Karpas-422 (cell line): ENCODE data around the gene ZBTB14. TPM values are rescaled to one million over a fixed set of nuclear protein-coding genes. Genes with fewer than 3 reads are reported as not detected.

Source experiments
- DNase-seq: peaks from one replicate; pipeline ENCODE4 v3.0.0-alpha.2; 2015
- H2AFZ ChIP-seq: fragments of 200-600 bp; sonication (generic); 2 replicates; pipeline ENCODE4 v1.6.1; 2014; ENCODE audit warnings: antibody characterized with exemption, low read length, mixed read lengths
- H3K27ac ChIP-seq: fragments of 200-600 bp; sonication (generic); 2 replicates; pipeline ENCODE4 v1.5.1; 2014; ENCODE audit warnings: mild to moderate bottlenecking, low read length, moderate library complexity
- H3K27me3 ChIP-seq: fragments of 200-600 bp; sonication (generic); 2 replicates; pipeline ENCODE4 v1.6.1; 2014; ENCODE audit warnings: low read length, mixed read lengths
- H3K36me3 ChIP-seq: fragments of 200-600 bp; sonication (generic); 2 replicates; pipeline ENCODE4 v1.6.1; 2014; ENCODE audit warnings: low read length, mixed read lengths; ENCODE audit not compliant: insufficient read depth
- H3K4me1 ChIP-seq: fragments of 200-600 bp; sonication (generic); 2 replicates; pipeline ENCODE4 v1.6.1; 2014; ENCODE audit warnings: mild to moderate bottlenecking, low read length, mixed read lengths
- H3K4me2 ChIP-seq: fragments of 200-600 bp; sonication (generic); 2 replicates; pipeline ENCODE4 v1.6.1; 2014; ENCODE audit warnings: low read length, low read depth, mild to moderate bottlenecking; ENCODE audit not compliant: poor library complexity, severe bottlenecking
- H3K4me3 ChIP-seq: fragments of 200-600 bp; sonication (generic); 2 replicates; pipeline ENCODE4 v1.5.1; 2014; ENCODE audit warnings: mild to moderate bottlenecking, antibody characterized with exemption, low read length, mixed read lengths
- H3K79me2 ChIP-seq: fragments of 200-600 bp; sonication (generic); 2 replicates; pipeline ENCODE4 v1.6.1; 2014; ENCODE audit warnings: mild to moderate bottlenecking, low read length, mixed read lengths
- H3K9ac ChIP-seq: fragments of 200-600 bp; sonication (generic); 2 replicates; pipeline ENCODE4 v1.6.0; 2014; ENCODE audit warnings: low read length
- H3K9me2 ChIP-seq: fragments of 200-600 bp; sonication (generic), shearing (Covaris generic); replicated peaks from 2 replicates; pipeline ENCODE4 v1.6.0; 2014; ENCODE audit warnings: mild to moderate bottlenecking, low read length, moderate library complexity; ENCODE audit not compliant: insufficient read depth
- H3K9me3 ChIP-seq: fragments of 300-700, 200-600 bp; sonication (generic); 2 replicates; pipeline ENCODE4 v1.6.1; 2014; ENCODE audit warnings: low read length, mixed read lengths
- H4K20me1 ChIP-seq: fragments of 200-600 bp; sonication (generic); 2 replicates; pipeline ENCODE4 v1.6.1; 2014; ENCODE audit warnings: mild to moderate bottlenecking, antibody characterized with exemption, low read length, low read depth; ENCODE audit not compliant: insufficient read depth
- total RNA-seq: library from RNA; depleted of rRNA; stranded (reverse); fragments of >200 nt; shearing (Covaris generic); gene quantifications from 2 replicates; pipeline ENCODE4 v1.2.3, GENCODE V29; 2014; ENCODE audit warnings: low replicate concordance

ZBTB14 gene
- total RNA-seq, 1 experiment from 2014 or later: 13.3 TPM

GRCh38 chr18:5309888-5310470 lies 14.5 kb upstream of the ZBTB14 start:
- Histone ChIP-seq H3K4me2 (peak overlapping the region; percentile 63), H3K36me3 (no peaks in the 10 kb centered on the region), H3K9ac (peak overlapping the region; percentile 45), H3K27ac (no peak overlapping the region), H4K20me1 (no peaks in the 10 kb centered on the region), H3K9me3 (no peaks in the 10 kb centered on the region), H3K27me3 (no peaks in the 10 kb centered on the region), H3K4me3 (peak overlapping the region; percentile 52; the same call in 1 of the 2 replicates), H2AFZ (peak overlapping the region; percentile 90), H3K9me2 (no peaks in the 10 kb centered on the region), H3K79me2 (no peaks in the 10 kb centered on the region), H3K4me1 (peaks cover 27% of the 10 kb centered on the region)
- DNase-seq: peak; percentile 67

- no peak overlapping the region for H3K27ac ChIP-seq
- H3K4me2 ChIP-seq: no peak overlapping the region
These were observed 10.3 kb upstream of the ZBTB14 start for GRCh38 chr18:5305835-5306234.

GRCh38 chr18:5304232-5304631 lies 8.7 kb upstream of the ZBTB14 start:
- H3K27me3 ChIP-seq: no peaks in the 10 kb centered on the region
- H3K27ac ChIP-seq: no peak overlapping the region
- no peak overlapping the region for H2AFZ ChIP-seq
- 0 out of 2 replicates have a peak, but pooled peaks cover 2% of the 10 kb centered on the region for H3K4me1 ChIP-seq
- no peaks in the 10 kb centered on the region for H4K20me1 ChIP-seq
- DNase-seq: no peak
- H3K79me2 ChIP-seq: no peaks in the 10 kb centered on the region
- H3K4me3 ChIP-seq: no peak overlapping the region
- H3K9ac ChIP-seq: no peak overlapping the region
- H3K36me3 ChIP-seq: no peaks in the 10 kb centered on the region
- no peaks in the 10 kb centered on the region for H3K9me3 ChIP-seq
- H3K4me2 ChIP-seq: no peak overlapping the region
- no peaks in the 10 kb centered on the region for H3K9me2 ChIP-seq

More at GRCh38 chr18:5305835-5306234, 10.3 kb upstream of the ZBTB14 start:
- H3K4me1 ChIP-seq: peaks cover 17% of the 10 kb centered on the region
- DNase-seq: no peak
- no peak overlapping the region for H3K4me3 ChIP-seq
- H3K79me2 ChIP-seq: no peaks in the 10 kb centered on the region
- H4K20me1 ChIP-seq: no peaks in the 10 kb centered on the region
- H3K9ac ChIP-seq: no peak overlapping the region
- H2AFZ ChIP-seq: no peak overlapping the region
- no peaks in the 10 kb centered on the region for H3K9me2 ChIP-seq
- no peaks in the 10 kb centered on the region for H3K9me3 ChIP-seq
- no peaks in the 10 kb centered on the region for H3K36me3 ChIP-seq
- H3K27me3 ChIP-seq: no peaks in the 10 kb centered on the region

- no peaks in the 10 kb centered on the region for H3K27me3 ChIP-seq
- no peaks in the 10 kb centered on the region for H3K4me1 ChIP-seq
- H2AFZ ChIP-seq: no peak overlapping the region
- DNase-seq: no peak
- H4K20me1 ChIP-seq: no peaks in the 10 kb centered on the region
- no peaks in the 10 kb centered on the region for H3K9me2 ChIP-seq
- H3K27ac ChIP-seq: no peak overlapping the region
- no peaks in the 10 kb centered on the region for H3K9me3 ChIP-seq
- no peak overlapping the region for H3K9ac ChIP-seq
- H3K36me3 ChIP-seq: no peaks in the 10 kb centered on the region
- H3K4me2 ChIP-seq: no peak overlapping the region
- no peaks in the 10 kb centered on the region for H3K79me2 ChIP-seq
- H3K4me3 ChIP-seq: no peak overlapping the region
These were observed 8.1 kb upstream of the ZBTB14 start for GRCh38 chr18:5303636-5304035.

GRCh38 chr18:5302606-5303005 lies 7.1 kb upstream of the ZBTB14 start:
- Histone ChIP-seq H3K9ac (no peak overlapping the region), H3K4me2 (no peak overlapping the region), H3K36me3 (no peaks in the 10 kb centered on the region), H3K9me3 (no peaks in the 10 kb centered on the region), H3K27ac (no peak overlapping the region), H3K27me3 (no peaks in the 10 kb centered on the region), H2AFZ (no peak overlapping the region), H3K9me2 (no peaks in the 10 kb centered on the region), H4K20me1 (no peaks in the 10 kb centered on the region), H3K4me1 (no peaks in the 10 kb centered on the region), H3K79me2 (no peaks in the 10 kb centered on the region), H3K4me3 (no peak overlapping the region)
- DNase-seq: no peak

- H4K20me1 ChIP-seq: no peaks in the 10 kb centered on the region
- H3K27me3 ChIP-seq: no peaks in the 10 kb centered on the region
- H3K9ac ChIP-seq: no peak overlapping the region
- no peaks in the 10 kb centered on the region for H3K9me2 ChIP-seq
- DNase-seq: no peak
- no peak overlapping the region for H3K27ac ChIP-seq
- H3K4me3 ChIP-seq: no peak overlapping the region
- no peaks in the 10 kb centered on the region for H3K9me3 ChIP-seq
- H3K79me2 ChIP-seq: no peaks in the 10 kb centered on the region
- no peak overlapping the region for H2AFZ ChIP-seq
- H3K4me1 ChIP-seq: peaks cover 8% of the 10 kb centered on the region
- no peaks in the 10 kb centered on the region for H3K36me3 ChIP-seq
- no peak overlapping the region for H3K4me2 ChIP-seq
These were observed 5.0 kb upstream of the ZBTB14 start for GRCh38 chr18:5300476-5301010.

GRCh38 chr18:5298156-5298852 lies 2.8 kb upstream of the ZBTB14 start:
- H3K36me3 ChIP-seq: no peaks in the 10 kb centered on the region
- H3K9me2 ChIP-seq: no peaks in the 10 kb centered on the region
- H3K27me3 ChIP-seq: no peaks in the 10 kb centered on the region
- H3K9me3 ChIP-seq: no peaks in the 10 kb centered on the region
- no peak overlapping the region for H3K9ac ChIP-seq
- H4K20me1 ChIP-seq: no peaks in the 10 kb centered on the region
- no peak for DNase-seq
- peaks cover 9% of the 10 kb centered on the region for H3K79me2 ChIP-seq
- no peak overlapping the region for H3K4me2 ChIP-seq
- peaks cover 18% of the 10 kb centered on the region for H3K4me1 ChIP-seq
- no peak overlapping the region for H2AFZ ChIP-seq
- no peak overlapping the region for H3K4me3 ChIP-seq
- H3K27ac ChIP-seq: no peak overlapping the region

GRCh38 chr18:5297597-5297996 lies 2.1 kb upstream of the ZBTB14 start:
- Histone ChIP-seq H3K4me2 (no peak overlapping the region), H3K9ac (no peak overlapping the region), H3K36me3 (0 out of 2 replicates have a peak, but pooled peaks cover 4% of the 10 kb centered on the region), H3K4me1 (peaks cover 18% of the 10 kb centered on the region), H3K27me3 (no peaks in the 10 kb centered on the region), H2AFZ (no peak overlapping the region), H3K79me2 (peaks cover 9% of the 10 kb centered on the region), H3K4me3 (no peak overlapping the region), H3K27ac (no peak overlapping the region), H3K9me2 (no peaks in the 10 kb centered on the region), H4K20me1 (no peaks in the 10 kb centered on the region), H3K9me3 (no peaks in the 10 kb centered on the region)
- DNase-seq: no peak
